ENCODE data around the gene CSDE1.

The CSDE1 gene

GRCh38 chr1:114750780-114751179, 7.0 kb downstream of the CSDE1 start:
- TF ChIP-seq POU2F2 (IDR thresholded peaks at IDR 0.05; ENCODE audit: low read depth, low read length) (no peak), TAF1 (IDR thresholded peaks at IDR 0.05; ENCODE audit: low read depth, low read length) (no peak), POLR2A (IDR thresholded peaks at IDR 0.05; ENCODE audit: low read depth, low read length) (no peak), POLR2AphosphoS5 (IDR thresholded peaks at IDR 0.05; ENCODE audit: low read depth, low read length) (no peak), PAX5 (IDR thresholded peaks at IDR 0.05; ENCODE audit: insufficient read depth, low read length, severe bottlenecking) (no peak), SPI1 (IDR thresholded peaks at IDR 0.05; ENCODE audit: low read depth, low read length) (no peak)
- FAIRE-seq: no peak
- no peak for DNase-seq (ENCODE audit: insufficient read length, low spot score)

- FAIRE-seq (no peak), DNase-seq (ENCODE audit: insufficient read length, low spot score) (no peak)
- TF ChIP-seq PAX5 (IDR thresholded peaks at IDR 0.05; ENCODE audit: insufficient read depth, low read length, severe bottlenecking) (no peak), POLR2A (IDR thresholded peaks at IDR 0.05; ENCODE audit: low read depth, low read length) (no peak), POU2F2 (IDR thresholded peaks at IDR 0.05; ENCODE audit: low read depth, low read length) (no peak), POLR2AphosphoS5 (IDR thresholded peaks at IDR 0.05; ENCODE audit: low read depth, low read length) (no peak), SPI1 (IDR thresholded peaks at IDR 0.05; ENCODE audit: low read depth, low read length) (no peak), TAF1 (IDR thresholded peaks at IDR 0.05; ENCODE audit: low read depth, low read length) (no peak)
Observed at GRCh38 chr1:114749835-114750234, 7.9 kb downstream of the CSDE1 start.

GRCh38 chr1:114746450-114747121, 11.2 kb downstream of the CSDE1 start:
- no peak for FAIRE-seq
- TF ChIP-seq SPI1 (IDR thresholded peaks at IDR 0.05; ENCODE audit: low read depth, low read length) (peak; percentile 35; the same call in 1 of the 2 replicates), PAX5 (IDR thresholded peaks at IDR 0.05; ENCODE audit: insufficient read depth, low read length, severe bottlenecking) (no peak)
- no peak for DNase-seq (ENCODE audit: insufficient read length, low spot score)

- FAIRE-seq (no peak), DNase-seq (ENCODE audit: insufficient read length, low spot score) (no peak)
- TF ChIP-seq SPI1 (IDR thresholded peaks at IDR 0.05; ENCODE audit: low read depth, low read length) (no peak), POLR2AphosphoS5 (IDR thresholded peaks at IDR 0.05; ENCODE audit: low read depth, low read length) (no peak), POU2F2 (IDR thresholded peaks at IDR 0.05; ENCODE audit: low read depth, low read length) (no peak), POLR2A (IDR thresholded peaks at IDR 0.05; ENCODE audit: low read depth, low read length) (no peak), PAX5 (IDR thresholded peaks at IDR 0.05; ENCODE audit: insufficient read depth, low read length, severe bottlenecking) (no peak), TAF1 (IDR thresholded peaks at IDR 0.05; ENCODE audit: low read depth, low read length) (no peak)
Observed at GRCh38 chr1:114745291-114745690, 12.5 kb downstream of the CSDE1 start.

GRCh38 chr1:114741963-114742746, 15.6 kb downstream of the CSDE1 start:
- no peak for FAIRE-seq
- no peak for DNase-seq (ENCODE audit: insufficient read length, low spot score)
- TF ChIP-seq SPI1 (IDR thresholded peaks at IDR 0.05; ENCODE audit: low read depth, low read length) (no peak), POLR2A (IDR thresholded peaks at IDR 0.05; ENCODE audit: low read depth, low read length) (no peak), POU2F2 (IDR thresholded peaks at IDR 0.05; ENCODE audit: low read depth, low read length) (no peak)

GRCh38 chr1:114740331-114740730, 17.5 kb downstream of the CSDE1 start:
- TF ChIP-seq POU2F2 (IDR thresholded peaks at IDR 0.05; ENCODE audit: low read depth, low read length): no peak
- no peak for TF ChIP-seq SPI1 (IDR thresholded peaks at IDR 0.05; ENCODE audit: low read depth, low read length)
- no peak for TF ChIP-seq TAF1 (IDR thresholded peaks at IDR 0.05; ENCODE audit: low read depth, low read length)
- no peak for TF ChIP-seq POLR2AphosphoS5 (IDR thresholded peaks at IDR 0.05; ENCODE audit: low read depth, low read length)
- TF ChIP-seq POLR2A (IDR thresholded peaks at IDR 0.05; ENCODE audit: low read depth, low read length): no peak
- TF ChIP-seq PAX5 (IDR thresholded peaks at IDR 0.05; ENCODE audit: insufficient read depth, low read length, severe bottlenecking): no peak
- FAIRE-seq (no peak), DNase-seq (ENCODE audit: insufficient read length, low spot score) (no peak)

GRCh38 chr1:114737314-114737849, 20.4 kb downstream of the CSDE1 start:
- DNase-seq (ENCODE audit: insufficient read length, low spot score) (no peak), FAIRE-seq (no peak)
- TF ChIP-seq TAF1 (IDR thresholded peaks at IDR 0.05; ENCODE audit: low read depth, low read length) (no peak), PAX5 (IDR thresholded peaks at IDR 0.05; ENCODE audit: insufficient read depth, low read length, severe bottlenecking) (no peak), POLR2AphosphoS5 (IDR thresholded peaks at IDR 0.05; ENCODE audit: low read depth, low read length) (0 out of 2 replicates have a peak, but pooled peaks have one; percentile 15), POU2F2 (IDR thresholded peaks at IDR 0.05; ENCODE audit: low read depth, low read length) (no peak)

- DNase-seq (ENCODE audit: insufficient read length, low spot score): no peak
- FAIRE-seq: no peak
Observed at GRCh38 chr1:114735479-114735878, 22.3 kb downstream of the CSDE1 start.

GRCh38 chr1:114729782-114730181, 28.0 kb downstream of the CSDE1 start:
- FAIRE-seq: no peak
- no peak for DNase-seq (ENCODE audit: insufficient read length, low spot score)
- TF ChIP-seq POU2F2 (IDR thresholded peaks at IDR 0.05; ENCODE audit: low read depth, low read length): no peak
- no peak for TF ChIP-seq POLR2AphosphoS5 (IDR thresholded peaks at IDR 0.05; ENCODE audit: low read depth, low read length)
- no peak for TF ChIP-seq TAF1 (IDR thresholded peaks at IDR 0.05; ENCODE audit: low read depth, low read length)
- no peak for TF ChIP-seq POLR2A (IDR thresholded peaks at IDR 0.05; ENCODE audit: low read depth, low read length)
- no peak for TF ChIP-seq PAX5 (IDR thresholded peaks at IDR 0.05; ENCODE audit: insufficient read depth, low read length, severe bottlenecking)
- TF ChIP-seq SPI1 (IDR thresholded peaks at IDR 0.05; ENCODE audit: low read depth, low read length): no peak

More at GRCh38 chr1:114735479-114735878, 22.3 kb downstream of the CSDE1 start:
- no peak for TF ChIP-seq SPI1 (IDR thresholded peaks at IDR 0.05; ENCODE audit: low read depth, low read length)
- TF ChIP-seq PAX5 (IDR thresholded peaks at IDR 0.05; ENCODE audit: insufficient read depth, low read length, severe bottlenecking): no peak
- TF ChIP-seq TAF1 (IDR thresholded peaks at IDR 0.05; ENCODE audit: low read depth, low read length): no peak
- TF ChIP-seq POLR2A (IDR thresholded peaks at IDR 0.05; ENCODE audit: low read depth, low read length): no peak
- no peak for TF ChIP-seq POU2F2 (IDR thresholded peaks at IDR 0.05; ENCODE audit: low read depth, low read length)
- TF ChIP-seq POLR2AphosphoS5 (IDR thresholded peaks at IDR 0.05; ENCODE audit: low read depth, low read length): no peak

All from GM12891 (cell line).